Motor neuron (in vitro differentiated cells): ENCODE measurements around the gene GPATCH2. TPM values are rescaled to one million over a fixed set of nuclear protein-coding genes. Genes with fewer than 3 reads are reported as not detected.

Experiments used
- ATAC-seq, 8 experiments: fragments of 200-7000 bp; cut with Tn5 transposase; replicated peaks in 6 of 8; 2 replicates each; pipeline ENCODE4 v1.8.0; 2021; ENCODE audit warnings: mild to moderate bottlenecking in 8 of 8, moderate library complexity in 8 of 8
- H3K27ac ChIP-seq, 2 donors: fragments of 250-450 bp; sonication (Bioruptor Pico); 2 replicates each; pipeline ENCODE4 v1.9.0; 2021; ENCODE audit warnings: antibody characterized with exemption in 2 of 2, mild to moderate bottlenecking in 2 of 2, moderate library complexity in 1 of 2
- H3K4me1 ChIP-seq, 2 donors: fragments of 250-450 bp; sonication (Bioruptor Pico); replicated peaks in 1 of 2; 2 replicates each; pipeline ENCODE4 v1.6.1; 2021; ENCODE audit warnings: antibody characterized with exemption in 2 of 2, mild to moderate bottlenecking in 2 of 2, moderate library complexity in 1 of 2
- H3K4me3 ChIP-seq, 5 donors: fragments of 250-450 bp; sonication (Bioruptor Pico); 2 replicates each; pipeline ENCODE4 v1.9.0; 2021; ENCODE audit warnings: antibody characterized with exemption in 5 of 5, mild to moderate bottlenecking in 5 of 5, moderate library complexity in 4 of 5
- WGBS, 10 experiments: fragments of 450-650 bp; shearing (Covaris generic); methylation state at CpG; one replicate each; pipeline ENCODE4 v1.0.0; 2022; 5-methylcytosine and 5-hydroxymethylcytosine counted together
- in situ Hi-C, 9 experiments: fragments of 400-800 bp; cut with MboI; loops; one replicate each; pipeline ENCODE4 v1.15.0; 2021; ENCODE audit warnings: low sequenced_read_pairs in 9 of 9, low pct_unique_long_range_greater_than_20kb in 2 of 9; ENCODE audit not compliant: unreplicated experiment in 9 of 9
- total RNA-seq, 8 experiments: library from RNA; unstranded; fragments of 300-600 nt; gene quantifications; 2 replicates each; pipeline versions ENCODE4 v1.2.3 to v1.2.4, GENCODE V29; 2022

GPATCH2 gene
- 10 to 100 TPM; 19.5 to 33.7 (median 28.4) TPM for total RNA-seq

DNA sequence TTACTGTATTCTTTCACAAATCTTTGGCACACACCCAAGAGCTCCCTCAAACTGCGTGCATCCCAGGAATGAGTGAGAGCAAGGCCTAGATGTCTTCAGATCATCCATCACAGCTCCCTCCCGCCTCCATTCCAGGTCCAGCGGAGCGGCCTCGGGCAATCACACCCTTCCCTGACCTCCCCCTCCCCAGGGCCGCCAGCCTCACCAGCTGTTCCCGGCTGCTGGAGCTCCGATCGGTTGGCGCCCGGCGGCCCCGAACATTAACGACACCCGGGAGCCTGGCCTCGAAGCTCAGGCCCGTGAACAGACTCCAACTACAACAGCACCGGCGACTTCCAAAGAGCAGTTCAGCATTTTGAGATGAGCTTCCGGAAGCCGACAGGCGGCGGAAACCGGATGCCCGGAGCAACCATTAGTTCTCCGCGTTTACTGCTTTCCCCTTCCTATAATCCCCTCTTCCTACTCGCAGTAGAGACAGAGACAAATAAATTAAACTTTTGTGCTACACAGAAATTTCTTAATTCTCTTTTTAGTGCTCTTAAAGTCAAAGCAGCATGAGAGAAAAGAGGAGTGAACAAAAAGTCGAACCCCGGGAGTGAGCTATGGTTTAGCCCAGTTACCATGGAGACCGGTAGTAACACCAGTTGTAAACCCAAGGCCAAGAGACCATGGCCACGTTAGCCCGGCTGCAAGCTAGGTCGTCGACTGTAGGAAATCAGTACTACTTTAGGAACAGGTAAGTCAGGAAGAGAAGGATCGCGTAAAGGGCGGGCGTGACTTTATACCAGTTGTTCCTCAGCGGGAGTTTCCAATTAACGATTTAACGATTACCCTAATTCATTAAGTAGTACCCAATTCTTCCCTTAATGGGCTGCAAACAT lies at the start of gene GPATCH2, which contains the start of gene SPATA17:
Gene GPATCH2, minus strand, starts transcription at position 380 of the 881 bp plus-strand sequence. Its CDS starts 119 bp downstream, at position 261.
Gene SPATA17, plus strand, starts transcription at position 634 of the 881 bp plus-strand sequence. Its CDS starts 35 bp downstream, at position 669.
- Histone ChIP-seq H3K4me1 (peaks cover 11 to 32% of the 10 kb centered on the region in 2 donors), H3K4me3 (peak within 1 kb of the TSS; percentile 61 to 85 (median 81)), H3K27ac (peak within 1 kb of the TSS; percentile 98 to 99)
- in situ Hi-C loops = no loop called here
- peak; percentile 81 to 94 (median 93) for ATAC-seq
- 0 to 7% (median 1%) methylated on average over 4 to 41 of the region's 42 CpGs for WGBS, 10 experiments

DNA sequence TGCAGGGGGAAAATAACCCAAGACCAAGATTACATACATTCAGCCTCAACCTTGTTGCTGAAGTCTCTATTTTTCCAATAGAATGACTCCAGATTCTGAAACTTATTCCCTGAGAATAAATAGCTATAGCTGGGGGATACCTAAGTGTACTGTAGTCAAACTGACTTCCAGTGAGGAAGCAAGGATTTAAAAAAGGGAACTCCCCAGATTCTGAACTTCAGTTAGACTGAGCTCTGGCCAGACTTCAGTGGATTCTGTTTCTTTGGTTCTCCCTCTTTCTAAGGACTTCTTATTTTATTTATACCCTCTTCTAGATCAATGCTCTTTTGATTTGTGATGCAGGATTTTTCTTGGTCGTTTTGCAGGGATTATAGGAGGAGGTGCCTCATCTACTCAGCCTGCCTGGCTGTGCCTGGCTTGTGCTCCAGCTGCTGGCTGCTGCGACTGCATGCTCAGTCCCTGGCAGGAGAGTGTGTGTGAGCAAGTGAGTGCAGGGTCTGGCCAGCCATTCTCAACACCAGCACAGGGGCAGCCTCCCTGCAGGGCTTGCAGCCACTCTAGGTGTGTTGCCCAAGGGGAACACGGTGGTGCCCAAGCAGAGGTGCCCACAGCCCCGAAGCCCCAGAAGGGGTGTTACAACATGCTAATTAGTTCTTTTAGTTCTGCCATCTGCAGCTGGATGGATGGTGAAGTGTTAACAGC lies 43.3 kb upstream of the GPATCH2 start:
- Histone ChIP-seq H3K4me3 (no peak overlapping the region), H3K4me1 (peaks cover 0 to under 1% of the 10 kb centered on the region in 2 donors), H3K27ac (no peak overlapping the region)
- peak in 1 of 8 experiments; percentile 36 for ATAC-seq
- in situ Hi-C loops = no loop called here
- 0 to 80% (median 46%) methylated on average over 1 to 4 of the region's 4 CpGs; no CpG with 5 or more reads in 2 of the 10 experiments for WGBS, 10 experiments

DNA sequence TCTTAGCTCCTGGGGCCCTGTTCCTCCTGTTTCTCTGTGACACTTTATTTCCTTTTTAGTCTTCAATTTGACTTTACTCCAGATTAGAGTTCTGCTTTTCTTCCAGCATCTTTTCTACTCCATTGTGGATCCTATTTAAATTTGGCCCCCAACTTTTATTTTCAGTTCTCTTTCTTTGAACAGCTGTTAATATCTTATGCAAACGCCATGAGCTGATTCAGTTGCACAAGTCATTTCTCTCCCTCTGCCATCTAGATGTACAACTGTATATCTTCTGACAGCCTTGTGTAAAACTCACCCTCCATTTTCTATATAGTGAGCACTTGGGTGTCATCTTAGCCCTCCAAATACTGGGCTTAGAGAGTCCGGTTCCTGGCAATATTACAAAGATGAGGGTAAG lies 42.5 kb upstream of the GPATCH2 start:
- H3K4me3 ChIP-seq = no peak overlapping the region
- no peak for ATAC-seq
- in situ Hi-C loops = no loop called here
- peaks cover 0 to 9% of the 10 kb centered on the region in 2 donors for H3K4me1 ChIP-seq
- no peak overlapping the region for H3K27ac ChIP-seq
- 38 to 95% (median 71%) methylated on average over 1 to 2 of the region's 2 CpGs for WGBS, 10 experiments

DNA sequence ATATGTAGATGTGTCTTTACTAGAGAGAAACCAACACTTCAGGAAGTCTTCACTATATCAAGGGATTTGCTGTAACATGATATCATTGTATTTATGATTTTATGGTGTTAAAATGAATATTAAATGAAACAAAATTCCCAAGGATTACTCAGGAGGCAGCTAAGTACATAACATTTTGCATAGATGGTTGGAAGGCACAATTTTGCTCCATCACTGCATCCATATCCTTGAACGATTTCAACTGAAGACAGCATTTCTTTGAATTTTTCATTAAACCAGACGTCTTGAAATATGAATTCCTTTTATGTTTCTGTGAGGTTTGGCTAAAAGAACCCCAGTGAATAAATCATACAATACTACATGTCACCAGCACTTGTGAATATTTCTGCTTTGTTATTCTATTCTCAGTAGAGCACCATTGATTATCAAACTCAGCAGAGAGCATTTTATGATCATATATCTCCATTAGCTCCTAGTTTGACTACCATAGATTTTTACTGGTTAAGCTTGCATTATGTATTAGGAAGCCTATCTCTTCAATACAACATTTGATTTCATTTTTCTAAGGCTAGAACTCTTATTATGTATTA lies 37.6 kb upstream of the GPATCH2 start:
- WGBS, 10 experiments = 0 to 88% (median 59%) methylated on average over 1 to 2 of the region's 2 CpGs
- Histone ChIP-seq H3K4me1 (peaks cover 0 to 11% of the 10 kb centered on the region in 2 donors), H3K27ac (no peak overlapping the region), H3K4me3 (no peak overlapping the region)
- in situ Hi-C loops = no loop called here
- ATAC-seq = peak in 4 of 8 experiments; percentile 27 to 94 (median 78)

DNA sequence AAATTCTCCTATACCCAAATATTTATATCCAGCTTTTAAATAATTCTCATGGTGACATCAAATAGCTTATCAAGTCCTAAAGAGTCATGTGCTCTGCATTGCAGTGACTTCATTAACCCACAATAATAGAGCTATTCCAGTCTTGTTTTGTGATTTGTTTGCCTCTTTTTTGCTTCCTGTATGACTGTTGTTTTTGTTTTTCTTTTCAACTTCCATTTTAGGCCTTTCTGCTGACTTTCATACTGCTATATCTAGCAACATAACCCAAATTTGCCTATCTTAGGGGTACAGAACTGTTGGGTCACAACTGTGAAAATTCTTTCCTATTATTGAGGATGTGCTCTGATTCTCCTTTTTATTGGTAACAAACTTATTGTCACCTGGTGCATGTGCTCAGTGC lies 30.5 kb upstream of the GPATCH2 start:
- Histone ChIP-seq H3K4me1 (no peaks in the 10 kb centered on the region), H3K27ac (no peak overlapping the region), H3K4me3 (no peak overlapping the region)
- in situ Hi-C loops = no loop called here
- ATAC-seq = no peak

DNA sequence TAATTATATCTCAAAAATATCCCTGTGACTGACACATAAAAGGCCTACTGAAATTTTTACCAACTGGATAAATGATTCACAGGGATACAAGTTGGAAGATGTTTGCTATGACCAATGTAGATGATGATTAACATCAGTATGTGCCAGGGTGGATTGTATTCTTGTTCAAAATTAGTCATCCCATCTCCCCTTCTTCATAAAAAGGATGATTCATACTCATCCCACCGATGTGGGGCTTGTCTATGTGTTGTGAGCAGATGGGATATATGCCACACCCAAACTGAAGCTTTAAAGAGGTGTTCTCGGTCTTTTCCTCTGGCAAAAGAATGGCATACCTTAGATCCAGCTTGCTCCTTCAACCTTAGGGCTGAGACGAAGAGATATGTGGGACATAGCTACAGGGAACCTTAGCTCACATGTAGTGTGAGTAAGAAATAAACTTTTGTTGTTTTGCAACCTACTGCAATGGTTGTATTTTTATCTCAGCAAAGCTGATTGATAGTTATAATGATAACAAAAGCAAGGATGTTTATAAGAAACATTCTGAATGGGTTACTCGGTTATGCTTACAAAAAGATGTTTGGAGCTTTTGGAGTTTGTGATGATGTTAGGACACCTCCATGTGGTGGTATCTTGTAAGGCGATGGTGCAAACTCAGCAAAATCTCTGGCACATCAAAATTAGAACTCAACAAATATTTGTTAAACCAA lies 29.6 kb upstream of the GPATCH2 start:
- H3K4me1 ChIP-seq = no peaks in the 10 kb centered on the region
- in situ Hi-C loops = no loop called here
- 24 to 90% (median 62%) methylated on average over 1 to 5 of the region's 5 CpGs for WGBS, 10 experiments
- H3K4me3 ChIP-seq = no peak overlapping the region
- H3K27ac ChIP-seq = no peak overlapping the region
- ATAC-seq = peak in 3 of 8 experiments; percentile 23 to 96 (median 89)

DNA sequence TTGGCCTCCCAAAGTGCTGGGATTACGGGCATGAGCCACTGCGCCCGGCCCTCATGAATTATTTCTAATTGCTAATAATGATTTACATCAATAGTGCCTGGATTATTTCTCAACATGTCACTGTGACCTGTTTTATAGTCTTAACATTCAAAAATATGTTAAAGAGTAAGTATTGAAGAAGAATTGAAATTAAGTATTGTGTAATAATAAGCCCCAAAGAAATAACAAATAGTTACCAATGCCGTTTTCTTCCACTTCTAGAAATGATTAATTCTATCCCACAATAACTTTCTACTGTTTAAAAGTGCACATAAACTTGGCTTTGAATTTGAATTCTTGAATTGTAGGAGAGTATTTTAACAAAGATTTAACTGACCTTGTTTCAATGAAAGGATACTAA lies 19.8 kb upstream of the GPATCH2 start:
- 56 to 100% (median 90%) methylated on average over 1 to 4 of the region's 4 CpGs; no CpG with 5 or more reads in 1 of the 10 experiments for WGBS, 10 experiments

DNA sequence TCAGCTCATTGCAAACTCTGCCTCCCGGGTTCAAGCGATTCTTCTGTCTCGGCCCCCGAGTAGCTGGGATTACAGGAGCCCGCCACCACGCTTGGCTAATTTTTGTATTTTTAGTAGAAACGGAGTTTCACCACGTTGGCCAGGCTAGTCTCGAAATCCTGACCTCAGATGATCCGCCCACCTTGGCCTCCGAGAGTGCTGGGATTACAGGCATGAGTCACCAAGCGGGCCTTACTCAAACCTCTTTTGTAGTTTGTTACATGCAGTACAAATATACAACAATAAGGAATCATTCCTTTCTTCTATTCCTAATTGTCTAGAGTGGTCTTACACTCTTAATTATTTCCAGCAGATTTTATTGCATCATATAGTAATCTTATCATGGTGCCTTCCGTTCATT lies 16.9 kb upstream of the GPATCH2 start:
- Histone ChIP-seq H3K4me1 (no peaks in the 10 kb centered on the region), H3K27ac (no peak overlapping the region), H3K4me3 (no peak overlapping the region)
- ATAC-seq = no peak
- 72 to 100% (median 90%) methylated on average over 1 to 13 of the region's 13 CpGs; no CpG with 5 or more reads in 1 of the 10 experiments for WGBS, 10 experiments
- in situ Hi-C loops = no loop called here

More for the DNA sequence above, 19.8 kb upstream of the GPATCH2 start:
- no peak for ATAC-seq
- Histone ChIP-seq H3K4me1 (no peaks in the 10 kb centered on the region), H3K27ac (no peak overlapping the region), H3K4me3 (no peak overlapping the region)
- in situ Hi-C loops = no loop called here

DNA sequence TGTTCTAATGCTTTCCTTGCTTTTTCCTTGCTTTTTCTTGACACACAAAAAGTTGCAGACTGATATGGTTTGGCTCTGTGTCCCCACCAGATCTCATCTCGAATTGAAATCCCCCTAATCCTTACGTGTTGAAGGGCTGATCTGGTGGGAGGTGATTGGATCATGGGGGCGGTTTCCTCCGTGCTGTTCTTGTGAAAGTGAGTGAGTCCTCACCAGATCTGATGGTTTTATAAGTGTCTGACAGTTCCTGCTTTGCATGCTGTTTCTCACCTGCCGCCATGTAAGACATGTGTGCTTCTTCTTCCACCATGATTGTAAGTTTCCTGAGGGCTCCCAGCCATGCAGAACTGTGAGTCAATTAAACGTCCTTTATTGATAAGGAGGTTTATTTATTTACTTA lies 11.6 kb upstream of the GPATCH2 start:
- Histone ChIP-seq H3K4me1 (no peaks in the 10 kb centered on the region), H3K4me3 (no peak overlapping the region), H3K27ac (no peak overlapping the region)
- in situ Hi-C loops = no loop called here
- 55 to 90% (median 82%) methylated on average over 2 to 6 of the region's 6 CpGs; no CpG with 5 or more reads in 2 of the 10 experiments for WGBS, 10 experiments
- no peak for ATAC-seq

DNA sequence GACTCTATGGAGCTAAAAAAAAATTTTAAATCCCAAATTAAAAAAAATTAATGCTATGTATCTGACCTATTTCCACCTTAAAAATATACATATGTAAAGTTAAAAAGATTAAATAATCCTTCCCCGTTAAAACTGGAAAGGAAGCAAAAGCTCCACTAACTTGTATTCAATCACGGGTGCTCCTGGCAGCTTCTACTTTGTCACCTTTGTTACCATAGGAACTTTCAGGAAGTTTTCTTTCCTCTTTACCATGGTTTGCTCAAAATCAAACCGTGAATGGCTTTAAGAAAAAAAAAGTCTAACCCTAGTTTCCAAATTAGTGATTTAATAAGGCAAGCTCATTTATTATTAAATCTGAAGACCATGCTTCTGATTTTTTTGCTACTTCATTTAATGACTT lies 3.5 kb downstream of the GPATCH2 start:
- in situ Hi-C loops = no loop called here
- ATAC-seq = no peak
- 0 to 74% (median 33%) methylated on average over 1 to 3 of the region's 3 CpGs for WGBS, 10 experiments

DNA sequence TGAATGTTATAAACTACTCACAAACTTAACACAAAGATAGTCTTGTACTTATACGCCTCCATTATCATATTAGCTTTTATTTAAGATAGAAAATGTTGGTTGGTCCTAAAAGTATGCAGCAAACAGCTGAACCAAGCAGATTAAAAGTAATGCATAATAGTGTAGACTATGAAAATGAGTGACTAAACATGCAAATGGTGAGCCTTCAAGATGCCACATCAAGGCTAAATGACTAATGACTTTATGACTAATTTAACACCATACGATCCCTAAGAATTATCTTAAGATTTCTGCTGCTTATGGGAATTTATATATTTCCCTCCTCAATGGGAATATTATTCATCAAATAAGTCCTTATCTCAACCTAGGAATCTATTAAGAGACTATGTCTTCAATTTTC lies 4.6 kb downstream of the GPATCH2 start:
- ATAC-seq = peak in 1 of 8 experiments; percentile 6
- 0 to 100% (median 86%) methylated on average over 1 to 2 of the region's 2 CpGs; no CpG with 5 or more reads in 1 of the 10 experiments for WGBS, 10 experiments
- in situ Hi-C loops = no loop called here

More for the DNA sequence above, 3.5 kb downstream of the GPATCH2 start:
- no peak overlapping the region for H3K4me3 ChIP-seq
- H3K4me1 ChIP-seq = peaks cover 11 to 32% of the 10 kb centered on the region in 2 donors
- no peak overlapping the region for H3K27ac ChIP-seq

DNA sequence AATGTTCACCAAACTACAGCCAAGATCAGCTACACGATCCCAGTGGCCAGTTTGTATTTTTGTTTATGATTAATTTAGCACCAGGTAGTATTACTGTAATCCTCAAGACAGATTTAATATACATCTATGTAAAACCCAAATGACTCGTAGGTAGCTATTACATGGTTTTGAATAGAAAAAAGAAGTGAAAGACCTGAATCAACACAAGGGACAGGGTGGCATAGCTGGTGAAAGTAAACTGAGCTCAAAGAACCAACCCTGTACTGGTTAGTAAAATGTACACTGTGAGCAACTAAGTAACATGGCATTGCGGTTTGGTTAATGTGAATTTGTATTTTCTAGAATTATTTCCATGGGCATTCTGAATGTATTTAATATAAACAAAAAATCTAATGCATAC lies 8.8 kb downstream of the GPATCH2 start:
- Histone ChIP-seq H3K4me3 (no peak overlapping the region), H3K27ac (no peak overlapping the region), H3K4me1 (peaks cover 0 to 4% of the 10 kb centered on the region in 2 donors)
- ATAC-seq = no peak
- WGBS, 10 experiments = 79 to 100% (median 94%) methylated on average over 1 to 3 of the region's 3 CpGs; no CpG with 5 or more reads in 1 of the 10 experiments
- in situ Hi-C loops = no loop called here

More for the DNA sequence above, 4.6 kb downstream of the GPATCH2 start:
- Histone ChIP-seq H3K27ac (no peak overlapping the region), H3K4me1 (peaks cover 7 to 35% of the 10 kb centered on the region in 2 donors), H3K4me3 (no peak overlapping the region)
